ENCODE data around the gene URM1.

Gene URM1

DNA sequence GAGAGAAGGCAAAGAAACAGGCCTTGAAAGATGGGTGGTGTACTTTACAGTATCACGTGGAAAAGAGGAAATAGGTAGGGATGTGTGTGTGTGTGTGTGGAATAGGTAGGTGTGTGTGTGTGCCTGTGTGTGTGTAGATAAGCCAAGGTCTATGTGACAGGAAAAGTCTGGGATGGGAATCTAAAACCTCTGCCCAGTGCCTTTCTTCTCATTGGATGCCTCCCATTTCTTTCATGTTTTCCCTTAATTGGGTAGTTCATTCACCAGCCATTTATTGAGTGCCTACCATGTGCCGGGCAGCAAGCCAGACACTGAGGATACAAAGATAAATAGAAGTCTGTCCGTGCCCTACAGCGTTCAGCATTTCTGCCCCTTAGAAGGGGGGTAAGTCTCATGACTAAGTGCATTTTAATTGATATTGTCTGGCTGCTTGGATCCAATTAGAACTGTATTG is 1.0 kb downstream of the URM1 start:
- Histone ChIP-seq H3K23ac (ENCODE audit: low read length) (no peak overlapping the region), H3K79me2 (ENCODE audit: control insufficient read depth, insufficient read depth, low read length, poor library complexity) (peaks cover 10% of the 10 kb centered on the region), H2AFZ (ENCODE audit: insufficient read depth, low read length, poor library complexity) (no peak overlapping the region), H3K18ac (ENCODE audit: low read length) (no peak overlapping the region), H3K4me2 (ENCODE audit: low read length) (peak overlapping the region; percentile 83), H3K4me1 (ENCODE audit: control insufficient read depth in 1 of 2, insufficient read depth in 2 of 2, low read length in 2 of 2) (peaks cover 5 to 10% of the 10 kb centered on the region in 2 experiments), H2AK5ac (ENCODE audit: low read length) (no peak overlapping the region), H4K8ac (ENCODE audit: low read depth, low read length) (peak overlapping the region; percentile 13), H3K79me1 (ENCODE audit: low read length) (peaks cover 10% of the 10 kb centered on the region), H3K36me3 (ENCODE audit: control insufficient read depth in 1 of 2, insufficient read depth in 2 of 2, low read length in 2 of 2) (peaks cover 4 to 7% of the 10 kb centered on the region in 2 experiments), H3K27me3 (ENCODE audit: insufficient read depth, low read length) (no peaks in the 10 kb centered on the region), H4K12ac (ENCODE audit: low read depth, low read length) (no peak overlapping the region), H3K27ac (ENCODE audit: low read depth, low read length) (no peak overlapping the region), H3K9me3 (ENCODE audit: insufficient read depth, low read depth, low read length) (no peaks in the 10 kb centered on the region), H2BK12ac (ENCODE audit: low read length) (no peak overlapping the region), H2BK120ac (ENCODE audit: insufficient read depth, low read length, poor library complexity) (no peak overlapping the region), H2BK5ac (ENCODE audit: low read depth, low read length, poor library complexity) (no peak overlapping the region), H4K91ac (ENCODE audit: low read depth, low read length) (no peak overlapping the region), H3K9ac (ENCODE audit: low read length) (no peak overlapping the region), H3K4ac (ENCODE audit: low read depth, low read length) (peak overlapping the region; percentile 49), H3K4me3 (ENCODE audit: low read depth, low read length) (no peak overlapping the region), H3K14ac (ENCODE audit: low read length) (no peak overlapping the region)
- 100% methylated on average over 1 of the region's 4 CpGs for WGBS (ENCODE audit: extremely low coverage, insufficient coverage, insufficient read length)
- no peak for DNase-seq

DNA sequence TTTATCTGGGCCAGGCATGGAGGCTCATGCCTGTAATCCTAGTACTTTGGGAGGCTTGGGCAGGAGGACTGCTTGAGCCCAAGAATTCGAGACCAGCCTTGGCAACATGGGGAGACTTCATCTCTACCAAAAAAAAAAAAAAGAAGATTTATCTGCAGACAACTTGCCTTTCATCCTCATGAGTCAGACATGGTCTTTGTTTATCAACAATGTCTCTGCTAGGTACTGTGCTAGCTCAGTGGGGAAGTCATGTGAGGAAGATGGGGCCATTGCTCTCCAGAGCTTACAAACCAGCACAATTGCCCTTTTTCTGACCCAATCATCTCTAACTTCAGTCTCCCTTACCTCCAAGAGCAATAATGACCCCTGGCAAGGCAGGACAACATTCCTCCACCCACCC is 1.6 kb downstream of the URM1 start:
- H3K4me3 ChIP-seq (ENCODE audit: low read depth, low read length) = no peak overlapping the region
- H3K4me2 ChIP-seq (ENCODE audit: low read length) = no peak overlapping the region
- no CpG with 5 or more reads among the region's 1 CpG for WGBS (ENCODE audit: extremely low coverage, insufficient coverage, insufficient read length)
- no peak overlapping the region for H3K18ac ChIP-seq (ENCODE audit: low read length)
- no peak overlapping the region for H2BK12ac ChIP-seq (ENCODE audit: low read length)
- no peak overlapping the region for H3K14ac ChIP-seq (ENCODE audit: low read length)
- H3K4me1 ChIP-seq (ENCODE audit: control insufficient read depth in 1 of 2, insufficient read depth in 2 of 2, low read length in 2 of 2) = peaks cover 5 to 10% of the 10 kb centered on the region in 2 experiments
- H3K36me3 ChIP-seq (ENCODE audit: control insufficient read depth in 1 of 2, insufficient read depth in 2 of 2, low read length in 2 of 2) = peaks cover 6 to 10% of the 10 kb centered on the region in 2 experiments
- no peak overlapping the region for H2BK120ac ChIP-seq (ENCODE audit: insufficient read depth, low read length, poor library complexity)
- no peak overlapping the region for H2AK5ac ChIP-seq (ENCODE audit: low read length)
- no peak overlapping the region for H2BK5ac ChIP-seq (ENCODE audit: low read depth, low read length, poor library complexity)
- H3K4ac ChIP-seq (ENCODE audit: low read depth, low read length) = peak overlapping the region; percentile 1
- peaks cover 10% of the 10 kb centered on the region for H3K79me2 ChIP-seq (ENCODE audit: control insufficient read depth, insufficient read depth, low read length, poor library complexity)
- peaks cover 10% of the 10 kb centered on the region for H3K79me1 ChIP-seq (ENCODE audit: low read length)
- no peak overlapping the region for H3K23ac ChIP-seq (ENCODE audit: low read length)
- DNase-seq = no peak
- H3K27me3 ChIP-seq (ENCODE audit: insufficient read depth, low read length) = no peaks in the 10 kb centered on the region
- no peak overlapping the region for H4K12ac ChIP-seq (ENCODE audit: low read depth, low read length)
- H2AFZ ChIP-seq (ENCODE audit: insufficient read depth, low read length, poor library complexity) = no peak overlapping the region
- no peak overlapping the region for H4K8ac ChIP-seq (ENCODE audit: low read depth, low read length)
- H3K27ac ChIP-seq (ENCODE audit: low read depth, low read length) = no peak overlapping the region
- H3K9me3 ChIP-seq (ENCODE audit: insufficient read depth, low read depth, low read length) = no peaks in the 10 kb centered on the region
- no peak overlapping the region for H4K91ac ChIP-seq (ENCODE audit: low read depth, low read length)
- no peak overlapping the region for H3K9ac ChIP-seq (ENCODE audit: low read length)

DNA sequence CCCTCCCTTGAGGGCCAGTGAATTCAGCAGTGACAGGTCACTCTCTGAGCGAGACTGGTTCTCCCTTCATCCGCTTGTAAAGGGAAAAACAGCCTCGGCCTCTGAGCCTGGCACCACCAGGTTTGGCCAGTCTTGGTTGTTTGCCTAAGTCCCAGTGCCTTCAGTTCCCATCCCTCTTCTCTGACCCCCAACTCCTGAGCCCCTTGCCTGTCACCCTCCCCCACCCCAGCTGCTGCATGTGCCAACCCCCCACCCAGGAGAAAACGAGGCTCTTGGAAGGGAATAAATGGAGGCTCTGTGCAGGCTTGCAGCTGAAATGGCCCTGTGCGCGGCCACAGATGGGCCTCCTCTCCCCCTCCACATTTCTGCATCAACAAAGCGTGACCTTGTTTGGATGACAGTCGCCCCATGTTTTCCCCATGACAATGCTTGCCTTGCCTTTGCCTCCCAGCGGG is 3.1 kb downstream of the URM1 start:
- peak overlapping the region; percentile 33 for H3K9ac ChIP-seq (ENCODE audit: low read length)
- no peak overlapping the region for H4K91ac ChIP-seq (ENCODE audit: low read depth, low read length)
- peaks cover 5 to 10% of the 10 kb centered on the region in 2 experiments for H3K4me1 ChIP-seq (ENCODE audit: control insufficient read depth in 1 of 2, insufficient read depth in 2 of 2, low read length in 2 of 2)
- H3K27me3 ChIP-seq (ENCODE audit: insufficient read depth, low read length) = no peaks in the 10 kb centered on the region
- H4K8ac ChIP-seq (ENCODE audit: low read depth, low read length) = no peak overlapping the region
- H3K9me3 ChIP-seq (ENCODE audit: insufficient read depth, low read depth, low read length) = no peaks in the 10 kb centered on the region
- no peak overlapping the region for H2BK120ac ChIP-seq (ENCODE audit: insufficient read depth, low read length, poor library complexity)
- no peak overlapping the region for H3K23ac ChIP-seq (ENCODE audit: low read length)
- no peak overlapping the region for H2AK5ac ChIP-seq (ENCODE audit: low read length)
- no peak overlapping the region for H3K4me2 ChIP-seq (ENCODE audit: low read length)
- H3K79me2 ChIP-seq (ENCODE audit: control insufficient read depth, insufficient read depth, low read length, poor library complexity) = peaks cover 10% of the 10 kb centered on the region
- no peak for DNase-seq
- H3K18ac ChIP-seq (ENCODE audit: low read length) = peak overlapping the region; percentile 40
- H2BK5ac ChIP-seq (ENCODE audit: low read depth, low read length, poor library complexity) = no peak overlapping the region
- H3K4me3 ChIP-seq (ENCODE audit: low read depth, low read length) = no peak overlapping the region
- no peak overlapping the region for H2AFZ ChIP-seq (ENCODE audit: insufficient read depth, low read length, poor library complexity)
- no peak overlapping the region for H3K4ac ChIP-seq (ENCODE audit: low read depth, low read length)
- H3K14ac ChIP-seq (ENCODE audit: low read length) = no peak overlapping the region
- no peak overlapping the region for H4K12ac ChIP-seq (ENCODE audit: low read depth, low read length)
- H2BK12ac ChIP-seq (ENCODE audit: low read length) = no peak overlapping the region
- H3K36me3 ChIP-seq (ENCODE audit: control insufficient read depth in 1 of 2, insufficient read depth in 2 of 2, low read length in 2 of 2) = peaks cover 18 to 19% of the 10 kb centered on the region in 2 experiments
- H3K27ac ChIP-seq (ENCODE audit: low read depth, low read length) = no peak overlapping the region
- no CpG with 5 or more reads among the region's 9 CpGs for WGBS (ENCODE audit: extremely low coverage, insufficient coverage, insufficient read length)
- H3K79me1 ChIP-seq (ENCODE audit: low read length) = peaks cover 10% of the 10 kb centered on the region

DNA sequence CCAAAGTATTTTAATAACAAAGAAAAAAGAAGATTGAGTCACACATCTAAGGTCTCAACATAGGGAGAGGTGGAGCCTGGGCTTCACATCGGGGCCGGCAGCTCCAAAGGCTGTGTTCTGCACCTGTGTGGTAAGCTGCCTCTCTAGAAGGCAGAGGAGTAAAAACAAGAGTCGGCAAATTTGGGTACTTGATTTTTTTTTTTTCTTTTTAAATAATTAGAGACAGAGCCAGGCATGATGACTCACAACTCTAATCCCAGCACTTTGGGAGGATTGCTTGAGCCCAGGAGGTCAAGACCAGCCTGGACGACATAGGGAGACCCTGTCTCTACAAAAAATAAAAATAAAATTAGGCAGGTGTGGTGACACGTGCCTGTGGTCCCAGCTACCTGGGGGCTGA is 4.7 kb downstream of the URM1 start:
- WGBS (ENCODE audit: extremely low coverage, insufficient coverage, insufficient read length) = no CpG with 5 or more reads among the region's 5 CpGs
- Histone ChIP-seq H4K8ac (ENCODE audit: low read depth, low read length) (no peak overlapping the region), H3K23ac (ENCODE audit: low read length) (no peak overlapping the region), H3K9me3 (ENCODE audit: insufficient read depth, low read depth, low read length) (no peaks in the 10 kb centered on the region), H3K79me1 (ENCODE audit: low read length) (peaks cover 5% of the 10 kb centered on the region), H3K4ac (ENCODE audit: low read depth, low read length) (no peak overlapping the region), H2BK5ac (ENCODE audit: low read depth, low read length, poor library complexity) (no peak overlapping the region), H4K91ac (ENCODE audit: low read depth, low read length) (no peak overlapping the region), H2AK5ac (ENCODE audit: low read length) (no peak overlapping the region), H3K14ac (ENCODE audit: low read length) (no peak overlapping the region), H2BK120ac (ENCODE audit: insufficient read depth, low read length, poor library complexity) (no peak overlapping the region), H3K27ac (ENCODE audit: low read depth, low read length) (no peak overlapping the region), H4K12ac (ENCODE audit: low read depth, low read length) (no peak overlapping the region), H3K4me2 (ENCODE audit: low read length) (no peak overlapping the region), H2BK12ac (ENCODE audit: low read length) (no peak overlapping the region), H3K27me3 (ENCODE audit: insufficient read depth, low read length) (no peaks in the 10 kb centered on the region), H3K18ac (ENCODE audit: low read length) (no peak overlapping the region), H3K4me1 (ENCODE audit: control insufficient read depth in 1 of 2, insufficient read depth in 2 of 2, low read length in 2 of 2) (peaks cover 5 to 7% of the 10 kb centered on the region in 2 experiments), H3K36me3 (ENCODE audit: control insufficient read depth in 1 of 2, insufficient read depth in 2 of 2, low read length in 2 of 2) (peaks cover 21 to 22% of the 10 kb centered on the region in 2 experiments), H3K79me2 (ENCODE audit: control insufficient read depth, insufficient read depth, low read length, poor library complexity) (peaks cover 9% of the 10 kb centered on the region), H3K4me3 (ENCODE audit: low read depth, low read length) (no peak overlapping the region), H3K9ac (ENCODE audit: low read length) (no peak overlapping the region), H2AFZ (ENCODE audit: insufficient read depth, low read length, poor library complexity) (no peak overlapping the region)
- no peak for DNase-seq
